Bronchial epithelial cell (primary cell): ENCODE results near the gene HSFX2. TPM values are rescaled to one million over a fixed set of nuclear protein-coding genes. Genes with fewer than 3 reads are reported as not detected.
"Not testable (repeated sequence)": the region's sequence is repeated elsewhere in the genome, so short reads cannot be mapped to it uniquely, and the experiment has no call there.

Experiments used
- DNase-seq: peaks from one replicate; pipeline ENCODE4 v3.0.0-alpha.2; 2010; ENCODE audit warnings: low read depth
- FAIRE-seq: peaks from 2 replicates; lab custom pipeline; 2011; peaks lifted over from hg19 to GRCh38; lab: Jason Lieb, UNC
- H3K27me3 ChIP-seq: 2 replicates; pipeline ENCODE4 v1.5.1; 2011; ENCODE audit warnings: low read length; ENCODE audit not compliant: control insufficient read depth, insufficient read depth
- H3K36me3 ChIP-seq: 2 replicates; pipeline ENCODE4 v1.5.1; 2011; ENCODE audit warnings: low read length; ENCODE audit not compliant: control insufficient read depth, insufficient read depth
- H3K4me3 ChIP-seq: 2 replicates; pipeline ENCODE4 v1.5.1; 2011; ENCODE audit warnings: mild to moderate bottlenecking, low read depth, low read length, control low read depth
- CTCF ChIP-seq: IDR thresholded peaks from 2 replicates; pipeline ENCODE4 v1.5.1; 2011; ENCODE audit warnings: mild to moderate bottlenecking, moderate library complexity, low read length, control low read depth, inconsistent platforms; ENCODE audit not compliant: insufficient read depth, severe bottlenecking
- total RNA-seq: library from RNA; depleted of rRNA; stranded (reverse); fragments of >200 nt; gene quantifications from 2 replicates; pipeline ENCODE4 v1.2.1, GENCODE V29; 2014

The HSFX2 gene, protein sequence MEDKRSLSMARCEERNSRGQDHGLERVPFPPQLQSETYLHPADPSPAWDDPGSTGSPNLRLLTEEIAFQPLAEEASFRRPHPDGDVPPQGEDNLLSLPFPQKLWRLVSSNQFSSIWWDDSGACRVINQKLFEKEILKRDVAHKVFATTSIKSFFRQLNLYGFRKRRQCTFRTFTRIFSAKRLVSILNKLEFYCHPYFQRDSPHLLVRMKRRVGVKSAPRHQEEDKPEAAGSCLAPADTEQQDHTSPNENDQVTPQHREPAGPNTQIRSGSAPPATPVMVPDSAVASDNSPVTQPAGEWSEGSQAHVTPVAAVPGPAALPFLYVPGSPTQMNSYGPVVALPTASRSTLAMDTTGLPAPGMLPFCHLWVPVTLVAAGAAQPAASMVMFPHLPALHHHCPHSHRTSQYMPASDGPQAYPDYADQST
- not detected in 2 replicates for total RNA-seq

GRCh38 chrX:149595214-149595613 is at the start of gene HSFX2:
Gene HSFX2, minus strand, starts transcription at chrX:149595314. Its CDS starts 614 bp downstream, at chrX:149594700.
- FAIRE-seq, DNase-seq, H3K36me3 ChIP-seq, H3K27me3 ChIP-seq, H3K4me3 ChIP-seq: not testable (repeated sequence)

GRCh38 chrX:149643496-149643895 is 48.4 kb upstream of the HSFX2 start:
- FAIRE-seq (no peak), DNase-seq (no peak)
- Histone ChIP-seq H3K36me3 (no peaks in the 10 kb centered on the region), H3K27me3 (no peaks in the 10 kb centered on the region), H3K4me3 (no peak overlapping the region)
- no peak for TF ChIP-seq CTCF

DNA sequence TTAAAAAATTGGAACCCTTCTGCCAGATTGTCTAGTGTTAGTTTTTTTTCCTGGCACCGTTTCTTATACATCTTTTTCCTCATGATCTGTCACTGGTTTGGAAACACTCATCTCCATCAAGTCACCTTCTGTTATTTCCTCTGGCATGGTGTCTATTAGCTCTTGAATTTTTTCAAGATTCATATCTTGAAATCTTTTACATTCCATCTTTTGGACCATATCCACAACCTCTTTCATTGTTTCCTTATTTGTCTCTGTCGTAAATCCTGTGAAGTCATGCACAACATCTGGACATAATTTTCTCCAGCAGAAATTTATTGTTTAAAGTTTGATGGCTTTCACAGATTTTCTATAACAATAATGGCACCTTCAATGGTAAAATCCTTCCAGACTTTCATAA is 46.7 kb upstream of the HSFX2 start:
- no peak for TF ChIP-seq CTCF
- Histone ChIP-seq H3K36me3 (no peaks in the 10 kb centered on the region), H3K27me3 (no peaks in the 10 kb centered on the region), H3K4me3 (no peak overlapping the region)
- DNase-seq (no peak), FAIRE-seq (no peak)

DNA sequence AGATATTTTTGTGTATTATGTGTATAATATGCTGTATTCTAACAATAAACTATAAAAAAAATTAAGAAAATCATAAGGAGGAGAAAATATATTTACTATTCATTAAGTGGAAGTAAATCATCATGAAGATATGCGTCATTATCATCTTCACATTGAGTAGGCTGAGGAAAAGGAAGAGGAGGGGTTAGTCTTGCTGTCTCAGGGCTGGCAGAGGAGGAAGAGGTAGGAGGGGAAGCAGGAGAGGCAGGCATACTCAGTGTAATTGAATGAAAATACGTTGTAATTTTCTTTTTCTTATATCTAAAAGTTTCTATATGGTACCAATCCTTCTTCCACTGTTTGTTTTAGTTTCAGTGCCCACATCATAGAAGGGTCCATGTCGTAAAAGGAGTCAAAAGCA is 46.3 kb upstream of the HSFX2 start:
- DNase-seq (no peak), FAIRE-seq (no peak)
- no peak overlapping the region for H3K4me3 ChIP-seq
- H3K36me3 ChIP-seq = no peaks in the 10 kb centered on the region
- TF ChIP-seq CTCF = no peak
- no peaks in the 10 kb centered on the region for H3K27me3 ChIP-seq

- H3K27me3 ChIP-seq = no peaks in the 10 kb centered on the region
- H3K36me3 ChIP-seq = no peaks in the 10 kb centered on the region
- DNase-seq (no peak), FAIRE-seq (no peak)
- TF ChIP-seq CTCF = no peak
- H3K4me3 ChIP-seq = no peak overlapping the region
These were observed 44.5 kb upstream of the HSFX2 start for GRCh38 chrX:149639568-149639967.

DNA sequence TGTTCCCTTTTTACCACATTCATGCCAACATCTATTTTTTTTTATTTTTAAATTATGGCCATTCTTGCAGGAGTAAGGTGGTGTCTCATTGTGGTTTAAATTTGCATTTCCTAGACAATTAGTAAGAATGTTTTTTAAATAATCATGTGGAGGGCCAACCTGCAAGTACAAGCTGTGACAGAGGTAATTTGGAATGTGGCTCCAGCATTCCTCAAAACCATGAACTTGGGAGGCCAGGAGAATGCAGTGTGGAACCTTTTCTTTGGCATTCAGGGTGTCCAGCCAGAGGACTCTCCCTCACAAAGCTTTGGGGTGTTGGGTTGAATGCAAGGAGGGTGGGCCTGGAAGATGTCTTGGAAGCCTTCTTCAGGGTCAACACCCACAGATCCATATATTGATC is 43.7 kb upstream of the HSFX2 start:
- TF ChIP-seq CTCF = no peak
- H3K4me3 ChIP-seq = no peak overlapping the region
- peak; percentile 46 for DNase-seq
- H3K36me3 ChIP-seq = no peaks in the 10 kb centered on the region
- FAIRE-seq = no peak
- H3K27me3 ChIP-seq = no peaks in the 10 kb centered on the region
